GM21526 (cell line): ENCODE data around the gene KCTD19.

Experiments used
- ATAC-seq: cut with Tn5 transposase; IDR thresholded peaks from one replicate; pipeline ENCODE4 v1.9.1; 2021; ENCODE audit warnings: moderate library complexity; ENCODE audit not compliant: unreplicated experiment, low FRiP score

The KCTD19 gene

GRCh38 chr16:67327743-67328142, 1.2 kb upstream of the KCTD19 start:
- ATAC-seq: no peak

- ATAC-seq: no peak
These were observed 448 bp downstream of the KCTD19 start for GRCh38 chr16:67326115-67326471.

GRCh38 chr16:67317853-67318252, 8.7 kb downstream of the KCTD19 start:
- ATAC-seq: no peak

DNA sequence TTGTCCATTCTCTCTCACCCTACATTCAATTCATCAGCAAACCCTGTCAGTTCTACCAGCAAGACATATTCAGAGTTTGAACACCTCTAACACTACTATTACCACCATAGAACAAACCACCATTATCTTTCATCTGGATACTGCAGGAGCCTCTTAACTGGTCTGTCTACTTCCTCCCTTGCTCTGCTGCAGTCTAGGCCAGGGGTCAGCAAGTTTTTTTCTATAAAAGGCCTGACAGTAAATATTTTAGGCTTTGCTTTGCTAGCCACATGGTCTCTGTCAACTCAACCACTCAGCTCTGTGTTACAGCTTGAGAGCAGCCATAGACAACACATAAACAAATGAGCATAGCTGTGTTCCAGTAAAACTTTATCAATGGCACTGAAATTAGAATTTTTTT, 13.8 kb downstream of the KCTD19 start:
- ATAC-seq: no peak

DNA sequence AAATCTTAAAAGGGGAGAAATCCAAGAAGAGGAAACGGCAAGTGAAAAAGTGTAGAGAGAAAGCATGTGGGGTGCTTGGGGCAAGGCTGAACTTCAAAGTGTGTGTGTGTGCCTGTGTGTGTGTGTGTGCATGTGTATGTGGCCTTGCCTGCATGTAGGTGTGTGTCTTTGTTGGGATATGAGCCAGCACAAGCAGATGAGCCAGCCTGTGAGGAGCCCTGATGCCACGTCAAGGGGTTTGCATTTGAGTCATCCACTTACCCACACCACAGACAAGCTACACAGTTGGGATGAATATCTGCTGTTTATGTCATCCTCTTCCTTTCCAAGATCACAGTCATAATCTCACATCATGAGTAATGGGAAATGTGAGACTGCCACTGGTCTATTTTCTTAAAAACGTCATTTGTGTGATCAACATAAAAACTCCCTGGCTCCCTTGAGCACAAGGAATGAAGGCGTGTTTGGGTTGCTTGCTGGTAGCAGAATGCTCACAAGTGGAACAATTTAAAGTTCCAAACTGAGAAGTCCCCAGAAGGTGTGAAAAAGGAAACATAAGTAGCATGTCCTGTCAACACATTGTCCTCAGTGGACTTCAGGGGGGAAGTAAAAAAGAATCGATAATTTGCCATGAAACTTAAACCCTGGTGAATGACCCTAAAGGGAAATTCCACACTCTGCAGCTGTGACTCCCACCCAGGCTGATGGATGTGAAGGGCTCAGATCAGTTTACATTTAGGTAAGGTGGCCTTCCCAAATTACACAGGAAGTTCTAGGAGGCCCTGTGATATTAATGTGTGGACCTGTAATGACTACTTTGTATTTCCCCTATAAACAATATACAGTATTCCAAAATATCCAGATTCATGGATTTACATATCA, 14.7 kb downstream of the KCTD19 start:
- ATAC-seq: no peak

GRCh38 chr16:67310561-67310960, 16.0 kb downstream of the KCTD19 start:
- ATAC-seq: no peak

GRCh38 chr16:67305216-67306071, 21.1 kb downstream of the KCTD19 start:
- no peak for ATAC-seq

- ATAC-seq: no peak
These were observed 22.5 kb downstream of the KCTD19 start for GRCh38 chr16:67304020-67304419.

- ATAC-seq: no peak
These were observed 23.6 kb downstream of the KCTD19 start for GRCh38 chr16:67302970-67303369.

- no peak for ATAC-seq
These were observed 24.5 kb downstream of the KCTD19 start for GRCh38 chr16:67302076-67302475.

GRCh38 chr16:67301080-67301782, 25.3 kb downstream of the KCTD19 start:
- ATAC-seq: no peak

DNA sequence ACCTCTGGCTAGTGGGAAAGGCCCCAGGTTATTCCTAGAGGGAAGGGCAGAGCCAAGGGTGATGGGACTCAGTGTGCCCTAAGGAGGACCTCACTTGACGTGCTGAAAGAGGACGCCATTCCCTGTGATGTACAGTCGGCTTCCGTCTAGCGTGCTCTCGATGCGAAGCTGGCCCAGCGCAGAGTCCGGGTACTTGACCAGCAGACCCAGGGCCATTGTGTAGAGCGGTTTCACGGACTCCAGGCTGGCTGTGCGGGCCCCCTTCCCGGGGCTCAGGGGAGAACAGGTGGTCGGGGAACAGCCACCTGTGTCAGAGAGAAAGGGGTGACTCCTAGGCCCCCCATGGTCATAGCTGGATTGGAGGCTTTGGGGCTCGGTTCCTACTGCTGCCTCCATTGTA, 27.3 kb downstream of the KCTD19 start:
- no peak for ATAC-seq

- no peak for ATAC-seq
These were observed 28.3 kb downstream of the KCTD19 start for GRCh38 chr16:67298277-67298676.

GRCh38 chr16:67296420-67296819, 30.1 kb downstream of the KCTD19 start:
- ATAC-seq: no peak

DNA sequence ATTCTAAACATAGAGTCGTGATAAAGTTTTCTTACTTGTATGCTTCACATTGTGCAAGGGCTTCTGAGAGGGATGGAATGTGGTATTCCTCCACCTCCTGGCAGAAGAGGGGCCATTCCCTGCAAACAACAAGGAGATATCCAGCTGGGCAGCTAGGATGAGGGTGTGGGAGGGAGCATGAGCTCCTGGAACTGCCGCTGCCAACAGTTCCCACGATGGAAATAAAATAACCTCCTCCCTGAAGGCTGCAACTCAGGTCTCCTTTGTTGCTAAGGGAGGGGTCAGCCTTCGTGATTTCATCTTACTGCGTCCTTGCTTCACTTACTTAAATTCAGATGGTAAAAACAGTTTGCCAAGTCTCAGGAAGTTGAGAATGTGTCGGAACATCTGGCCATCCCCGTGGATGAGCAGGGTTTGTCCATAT, 31.6 kb downstream of the KCTD19 start:
- ATAC-seq: no peak

- no peak for ATAC-seq
These were observed 32.3 kb downstream of the KCTD19 start for GRCh38 chr16:67294171-67294757.

GRCh38 chr16:67291461-67291860, 35.1 kb downstream of the KCTD19 start:
- ATAC-seq: no peak

GRCh38 chr16:67287960-67288359, 38.6 kb downstream of the KCTD19 start:
- no peak for ATAC-seq

DNA sequence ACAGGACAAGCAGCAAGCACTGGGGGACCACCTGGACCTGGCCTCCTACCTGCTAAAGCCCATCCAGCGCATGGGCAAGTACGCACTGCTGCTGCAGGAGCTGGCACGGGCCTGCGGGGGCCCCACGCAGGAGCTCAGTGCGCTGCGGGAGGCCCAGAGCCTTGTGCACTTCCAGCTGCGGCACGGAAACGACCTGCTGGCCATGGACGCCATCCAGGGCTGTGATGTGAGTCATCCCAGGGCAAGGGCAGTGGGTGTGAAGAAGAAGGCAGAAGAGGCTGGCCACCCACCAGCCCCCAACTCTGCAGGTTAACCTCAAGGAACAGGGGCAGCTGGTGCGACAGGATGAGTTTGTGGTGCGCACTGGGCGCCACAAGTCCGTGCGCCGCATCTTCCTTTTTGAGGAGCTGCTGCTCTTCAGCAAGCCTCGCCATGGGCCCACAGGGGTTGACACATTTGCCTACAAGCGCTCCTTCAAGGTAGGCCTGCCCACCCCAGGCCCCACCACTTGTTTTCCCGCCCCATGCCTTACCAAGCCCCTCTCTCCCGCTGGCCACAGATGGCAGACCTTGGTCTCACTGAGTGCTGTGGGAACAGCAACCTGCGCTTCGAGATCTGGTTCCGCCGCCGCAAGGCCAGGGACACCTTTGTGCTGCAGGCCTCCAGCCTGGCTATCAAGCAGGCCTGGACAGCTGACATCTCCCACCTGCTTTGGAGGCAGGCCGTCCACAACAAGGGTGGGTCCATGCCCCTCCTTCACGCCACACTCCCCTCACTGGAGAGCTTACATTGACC, 39.9 kb downstream of the KCTD19 start:
- ATAC-seq: no peak
